ENCODE results near the gene HDLBP.

- TF ChIP-seq CTCF (IDR thresholded peaks at IDR 0.05 in 4 of 5, conservative IDR thresholded peaks at IDR 0.05 in 1 of 5) (no peak), POLR2A (IDR thresholded peaks at IDR 0.05) (no peak)
Measured at GRCh38 chr2:241188361-241189092, 126.9 kb downstream of the HDLBP start, which contains the start of gene ANO7.

All from gastrocnemius medialis (tissue), 4 donors.